Measurements from ENCODE around the gene RGS11. TPM values are rescaled to one million over a fixed set of nuclear protein-coding genes. Genes with fewer than 3 reads are reported as not detected.

The RGS11 gene
- total and polyA plus RNA-seq, 9 of the 15 experiments (the other 6 are each of a cell fraction or from before 2014, with no cell fraction given), result not detected

GRCh38 chr16:324451-325334 lies 48.9 kb upstream of the RGS11 start (continued):
- TF ChIP-seq ZNF512 (tag; IDR thresholded peaks at IDR 0.05), result no peak
- no peak for TF ChIP-seq CHD4 (IDR thresholded peaks at IDR 0.05; ENCODE audit: insufficient read depth, insufficient replicate concordance, low read depth, low read length, poor library complexity, severe bottlenecking)
- TF ChIP-seq SNRNP70 (optimal IDR thresholded peaks at IDR 0.05; ENCODE audit: low read depth, low read length), result no peak
- no peak for TF ChIP-seq ZNF740 (CRISPR knock-in tag; IDR thresholded peaks at IDR 0.05)
- TF ChIP-seq ZNF740 (tag; IDR thresholded peaks at IDR 0.05), result no peak
- no peak for TF ChIP-seq SUPT5H (IDR thresholded peaks at IDR 0.05)
- peak; percentile 82 for TF ChIP-seq VEZF1 (CRISPR knock-in tag; IDR thresholded peaks at IDR 0.05)
- TF ChIP-seq ZBED1 (IDR thresholded peaks at IDR 0.05), result peak; percentile 23
- no peak for TF ChIP-seq FOXO4 (CRISPR knock-in tag; IDR thresholded peaks at IDR 0.05)
- peak in 1 of 2 experiments; percentile 46; a peak in 1 of 4 replicates for TF ChIP-seq ZNF639 (CRISPR knock-in tag; conservative IDR thresholded peaks at IDR 0.05 in 1 of 2, IDR thresholded peaks at IDR 0.05 in 1 of 2)
- TF ChIP-seq PHB2 (IDR thresholded peaks at IDR 0.05; ENCODE audit: low read depth), result no peak
- TF ChIP-seq RBM14 (IDR thresholded peaks at IDR 0.05; ENCODE audit: borderline replicate concordance, insufficient read depth, low read depth, low read length), result 0 out of 2 replicates have a peak, but pooled peaks have one; percentile 20
- no peak for TF ChIP-seq THRAP3 (IDR thresholded peaks at IDR 0.05; ENCODE audit: borderline replicate concordance)
- no peak for TF ChIP-seq ARID3A (IDR thresholded peaks at IDR 0.05; ENCODE audit: borderline replicate concordance, low read depth, low read length)
- no peak for TF ChIP-seq KAT2B (IDR thresholded peaks at IDR 0.05; ENCODE audit: low read depth, low read length)
- TF ChIP-seq NCOR1 (IDR thresholded peaks at IDR 0.05), result peak; percentile 91
- no peak for TF ChIP-seq HMGN3 (IDR thresholded peaks at IDR 0.05; ENCODE audit: borderline replicate concordance, extremely low read depth, insufficient read length, low read depth, low read length)
